GM23338 (cell line): Measurements from ENCODE around the gene COL4A2. TPM values are rescaled to one million over a fixed set of nuclear protein-coding genes. Genes with fewer than 3 reads are reported as not detected.

ENCODE experiments used
- ATAC-seq: fragments of 200-7000 bp; cut with Tn5 transposase; 3 replicates; pipeline ENCODE4 v1.9.1; 2020
- DNase-seq: peaks from one replicate; pipeline ENCODE4 v3.0.0-alpha.2; 2015; ENCODE audit warnings: low spot score
- H2AFZ ChIP-seq: fragments of 200-600 bp; sonication (generic); 2 replicates; pipeline ENCODE4 v1.8.0; 2016; ENCODE audit warnings: antibody characterized with exemption, mild to moderate bottlenecking, moderate library complexity
- H3F3A ChIP-seq: fragments of 200-600 bp; sonication (generic); replicated peaks from 2 replicates; pipeline ENCODE4 v1.8.0; 2017; ENCODE audit warnings: antibody characterized with exemption, mixed run types, low read depth
- H3K27ac ChIP-seq: fragments of 200-600 bp; sonication (generic); 2 replicates; pipeline ENCODE4 v1.6.1; 2016; ENCODE audit warnings: low read depth
- H3K27me3 ChIP-seq: fragments of 200-600 bp; sonication (generic); 2 replicates; pipeline ENCODE4 v1.8.0; 2016; ENCODE audit warnings: mild to moderate bottlenecking, mixed run types, moderate library complexity; ENCODE audit not compliant: insufficient read depth
- H3K36me3 ChIP-seq: fragments of 200-600 bp; sonication (generic); 2 replicates; pipeline ENCODE4 v1.8.0; 2016; ENCODE audit warnings: mild to moderate bottlenecking; ENCODE audit not compliant: insufficient read depth
- H3K4me1 ChIP-seq: fragments of 200-600 bp; sonication (generic); 2 replicates; pipeline ENCODE4 v1.8.0; 2016; ENCODE audit warnings: mild to moderate bottlenecking, moderate library complexity; ENCODE audit not compliant: insufficient read depth
- H3K4me2 ChIP-seq: fragments of 200-600 bp; sonication (generic); 2 replicates; pipeline ENCODE4 v1.7.1; 2017; ENCODE audit warnings: mixed run types
- H3K4me3 ChIP-seq: fragments of 200-600 bp; sonication (generic); 2 replicates; pipeline ENCODE4 v1.6.1; 2016; ENCODE audit warnings: mixed run types
- H3K79me2 ChIP-seq: fragments of 200-600 bp; sonication (generic); replicated peaks from 2 replicates; pipeline ENCODE4 v1.8.0; 2017; ENCODE audit warnings: mild to moderate bottlenecking; ENCODE audit not compliant: insufficient read depth
- H3K9me2 ChIP-seq: fragments of 200-600 bp; sonication (generic); 2 replicates; pipeline ENCODE4 v1.8.0; 2017; ENCODE audit not compliant: insufficient read depth
- H4K20me1 ChIP-seq: fragments of 200-600 bp; sonication (generic); replicated peaks from 2 replicates; pipeline ENCODE4 v1.8.0; 2017; ENCODE audit warnings: mild to moderate bottlenecking; ENCODE audit not compliant: insufficient read depth
- H3K27ac Mint-ChIP-seq: 2 replicates; pipeline ENCODE4 v1.8.0; 2020; ENCODE audit warnings: inconsistent platforms, mild to moderate bottlenecking, moderate library complexity, mixed read lengths
- H3K27me3 Mint-ChIP-seq: 3 replicates; pipeline ENCODE4 v1.8.0; 2022; ENCODE audit warnings: low read depth, mild to moderate bottlenecking, moderate library complexity, mixed read lengths, inconsistent platforms; ENCODE audit not compliant: insufficient read depth, poor library complexity
- H3K36me3 Mint-ChIP-seq: 3 replicates; pipeline ENCODE4 v1.8.0; 2021; ENCODE audit warnings: low read depth, mild to moderate bottlenecking, inconsistent platforms, moderate library complexity, mixed read lengths
- H3K4me1 Mint-ChIP-seq: 3 replicates; pipeline ENCODE4 v1.8.0; 2020; ENCODE audit warnings: mild to moderate bottlenecking, inconsistent platforms, mixed read lengths
- H3K4me3 Mint-ChIP-seq: 3 replicates; pipeline ENCODE4 v1.8.0; 2021; ENCODE audit warnings: moderate library complexity, mild to moderate bottlenecking, inconsistent platforms, mixed read lengths
- H3K9me3 Mint-ChIP-seq: 3 replicates; pipeline ENCODE4 v1.8.0; 2020; ENCODE audit warnings: moderate library complexity, mild to moderate bottlenecking, inconsistent platforms, mixed read lengths
- CREB1 ChIP-seq: fragments of 250-450 bp; sonication (Bioruptor Pico); IDR thresholded peaks from 2 replicates; pipeline ENCODE4 v1.5.0; 2020; ENCODE audit warnings: low read depth, mild to moderate bottlenecking, moderate library complexity
- CTCF ChIP-seq, 2 experiments: fragments of 200-600 bp in 1 of 2; sonication (generic) in 1 of 2; conservative IDR thresholded peaks; 2 replicates each; pipeline versions ENCODE4 v1.5.1 to v1.6.1; 2016 to 2017; ENCODE audit warnings: antibody characterized with exemption in 2 of 2, low read depth in 2 of 2, mild to moderate bottlenecking in 2 of 2, moderate library complexity in 1 of 2
- ETS1 ChIP-seq: IDR thresholded peaks from 2 replicates; pipeline ENCODE4 v1.6.1; 2016; ENCODE audit warnings: antibody characterized with exemption
- EZH2 ChIP-seq: fragments of 200-600 bp; sonication (generic); IDR thresholded peaks from one replicate; pipeline ENCODE4 v1.8.0; 2017; ENCODE audit warnings: antibody characterized with exemption, mild to moderate bottlenecking, low read depth; ENCODE audit not compliant: unreplicated experiment
- EZH2phosphoT487 ChIP-seq: fragments of 200-600 bp; sonication (generic); IDR thresholded peaks from one replicate; pipeline ENCODE4 v1.8.1; 2018; ENCODE audit warnings: antibody characterized with exemption; ENCODE audit not compliant: unreplicated experiment
- JUNB ChIP-seq: IDR thresholded peaks from one replicate; pipeline ENCODE4 v1.6.1; 2016; ENCODE audit warnings: antibody characterized with exemption; ENCODE audit not compliant: unreplicated experiment
- NANOG ChIP-seq: IDR thresholded peaks from 2 replicates; pipeline ENCODE4 v1.6.1; 2016; ENCODE audit warnings: antibody characterized with exemption, borderline replicate concordance
- POLR2AphosphoS5 ChIP-seq: IDR thresholded peaks from 2 replicates; pipeline ENCODE4 v1.6.1; 2016; ENCODE audit warnings: antibody characterized with exemption, low read depth
- REST ChIP-seq: IDR thresholded peaks from one replicate; pipeline ENCODE4 v1.6.1; 2018; ENCODE audit warnings: antibody characterized with exemption; ENCODE audit not compliant: unreplicated experiment
- STAT1 ChIP-seq: IDR thresholded peaks from one replicate; pipeline ENCODE4 v1.6.1; 2016; ENCODE audit warnings: antibody characterized with exemption; ENCODE audit not compliant: unreplicated experiment
- ZNF114 ChIP-seq: fragments of 250-450 bp; sonication (Bioruptor Pico); IDR thresholded peaks from 2 replicates; pipeline ENCODE4 v1.5.0; 2020; ENCODE audit warnings: mild to moderate bottlenecking, moderate library complexity
- ZNF331 ChIP-seq: fragments of 250-450 bp; sonication (Bioruptor Pico); IDR thresholded peaks from 2 replicates; pipeline ENCODE4 v1.5.0; 2020; ENCODE audit warnings: low read depth, mild to moderate bottlenecking, moderate library complexity
- ZNF462 ChIP-seq: fragments of 250-450 bp; sonication (Bioruptor Pico); IDR thresholded peaks from 2 replicates; pipeline ENCODE4 v1.5.0; 2020; ENCODE audit warnings: mild to moderate bottlenecking, moderate library complexity
- polyA plus RNA-seq: library from polyadenylated mRNA; unstranded; fragments of >200 nt; fragmentation: Nextera tagmentation; extraction: Ambion mirVana; gene quantifications from 2 replicates; pipeline ENCODE4 v1.2.1, GENCODE V29; 2016
- total RNA-seq: library from RNA; depleted of rRNA; stranded (reverse); fragments of >200 nt; shearing (Covaris generic); gene quantifications from 2 replicates; pipeline ENCODE4 v1.2.3, GENCODE V29; 2014

Gene COL4A2
- total and polyA plus RNA-seq, 2 experiments from 2014 or later = 37.4 to 131 TPM

- Histone ChIP-seq H3K4me3 (no peak overlapping the region), H2AFZ (no peak overlapping the region), H3K36me3 (no peaks in the 10 kb centered on the region), H3K4me2 (no peak overlapping the region), H3F3A (no peaks in the 10 kb centered on the region), H3K27ac (peak overlapping the region; percentile 84; the same call in 1 of the 2 replicates), H3K27me3 (no peaks in the 10 kb centered on the region), H3K79me2 (peaks cover 41% of the 10 kb centered on the region), H3K4me1 (peaks cover 30% of the 10 kb centered on the region), H3K9me2 (no peaks in the 10 kb centered on the region), H4K20me1 (no peaks in the 10 kb centered on the region; the same call in 1 of the 2 replicates)
- Mint-ChIP-seq H3K36me3 (peaks cover 8% of the 10 kb centered on the region; the same call in 2 of the 3 replicates), H3K9me3 (peaks cover 3% of the 10 kb centered on the region; the same call in 1 of the 3 replicates), H3K4me3 (no peak overlapping the region), H3K27ac (0 out of 2 replicates have a peak overlapping the region, but pooled peaks have one; percentile 59), H3K27me3 (peaks cover 7% of the 10 kb centered on the region), H3K4me1 (peaks cover 49% of the 10 kb centered on the region)
- TF ChIP-seq EZH2phosphoT487 = no peak
- no peak for TF ChIP-seq EZH2
- TF ChIP-seq ZNF462 (CRISPR knock-in tag) = no peak
- TF ChIP-seq CTCF (conservative IDR thresholded peaks at IDR 0.05; ENCODE audit: low read depth in 2 of 2) = no peak
- TF ChIP-seq POLR2AphosphoS5 = no peak
- TF ChIP-seq CREB1 (CRISPR knock-in tag) = no peak
- TF ChIP-seq STAT1 = no peak
- no peak for TF ChIP-seq ETS1
- TF ChIP-seq ZNF114 (CRISPR knock-in tag) = no peak
- TF ChIP-seq ZNF331 = no peak
- TF ChIP-seq NANOG = no peak
- TF ChIP-seq REST = no peak
- TF ChIP-seq JUNB = no peak
- ATAC-seq (no peak), DNase-seq (no peak)
These were observed 222.6 kb downstream of the COL4A2 start for GRCh38 chr13:110529522-110530311.
